MM.1S (cell line): ENCODE results near the gene ST7.

ENCODE experiments used
- CTCF ChIP-seq: fragments of 300-600 bp; sonication (generic); IDR thresholded peaks from 2 replicates; pipeline ENCODE4 v1.5.1; 2016; ENCODE audit warnings: antibody characterized with exemption, low read length, mixed read lengths
- EZH2 ChIP-seq: fragments of 300-600 bp; sonication (generic); optimal IDR thresholded peaks from 2 replicates; pipeline ENCODE3; 2017; ENCODE audit warnings: low read depth, mild to moderate bottlenecking, antibody characterized with exemption, low read length, mixed read lengths

GRCh38 chr7:117172283-117172682 lies 219.0 kb downstream of the ST7 start:
- TF ChIP-seq EZH2 = no peak
- no peak for TF ChIP-seq CTCF
